Hypothalamus (tissue), 51 donors: ENCODE results near the gene PARD3B.
A peak's percentile ranks its signal among the peaks of the same experiment; 100 is the strongest.

Source experiments
- DNase-seq, 51 donors: peaks; one replicate each; lab custom pipeline; 2025; lab: John Stamatoyannopoulos, UW

Gene PARD3B

GRCh38 chr2:204743393-204743960 lies 198.2 kb downstream of the PARD3B start:
- no peak for DNase-seq

- DNase-seq = no peak
Observed at GRCh38 chr2:204744506-204744905, 199.2 kb downstream of the PARD3B start.

- no peak for DNase-seq
Observed at GRCh38 chr2:204748286-204748685, 203.0 kb downstream of the PARD3B start.

DNA sequence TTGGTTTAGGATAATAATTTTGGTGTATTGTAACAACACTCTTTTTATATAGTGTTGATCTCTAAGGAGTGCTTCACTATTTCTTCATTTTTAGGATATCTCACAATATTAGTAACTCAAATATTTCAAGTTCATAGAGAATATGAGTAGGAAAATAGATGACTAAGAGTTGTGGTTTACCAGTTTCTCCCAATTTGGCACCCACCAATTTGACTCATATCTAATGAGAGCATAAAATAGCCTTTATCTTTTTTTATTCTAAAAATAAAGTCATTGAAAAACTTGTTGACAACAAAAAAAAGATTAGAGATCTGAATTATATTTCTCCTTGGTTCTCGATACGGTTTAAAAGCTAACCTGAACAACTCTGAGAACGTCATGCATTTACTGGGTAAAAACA lies 204.0 kb downstream of the PARD3B start:
- DNase-seq = no peak

DNA sequence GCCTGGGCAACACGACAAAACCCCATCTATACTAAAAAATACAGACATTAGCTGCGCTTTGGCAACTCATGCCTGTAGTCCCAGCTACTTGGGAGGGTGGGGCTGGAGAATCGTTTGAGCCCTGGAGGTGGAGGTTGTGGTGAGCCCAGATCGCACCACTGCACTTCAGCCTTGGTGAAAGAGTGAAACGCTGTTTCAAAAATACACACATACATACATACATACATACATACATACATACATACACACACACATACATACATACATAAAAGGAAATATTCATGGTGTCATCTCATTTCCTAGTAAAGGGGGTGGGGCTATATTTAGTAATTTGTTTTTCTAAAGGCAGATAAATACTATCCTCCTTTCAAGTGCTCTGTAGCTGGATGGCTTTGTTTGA lies 205.1 kb downstream of the PARD3B start:
- no peak for DNase-seq

DNA sequence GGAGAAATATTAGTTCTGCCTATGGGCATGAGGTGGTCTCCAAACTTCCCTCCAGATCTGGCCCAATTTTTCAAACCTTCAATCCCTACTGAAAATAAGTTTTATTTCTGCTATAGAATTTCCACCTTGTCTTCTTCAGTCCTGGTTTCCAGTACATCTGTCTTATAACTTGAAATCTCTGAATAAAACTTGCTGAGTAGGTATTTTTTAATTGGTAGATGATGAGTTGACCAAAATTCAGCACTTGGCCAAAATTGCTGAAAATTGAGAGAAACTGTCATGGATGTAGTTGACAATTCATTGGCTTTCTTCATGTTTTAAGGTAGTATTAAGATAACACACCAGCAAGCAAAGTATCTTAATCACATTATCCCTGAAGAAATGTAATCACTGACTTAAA lies 206.2 kb downstream of the PARD3B start:
- no peak for DNase-seq

DNA sequence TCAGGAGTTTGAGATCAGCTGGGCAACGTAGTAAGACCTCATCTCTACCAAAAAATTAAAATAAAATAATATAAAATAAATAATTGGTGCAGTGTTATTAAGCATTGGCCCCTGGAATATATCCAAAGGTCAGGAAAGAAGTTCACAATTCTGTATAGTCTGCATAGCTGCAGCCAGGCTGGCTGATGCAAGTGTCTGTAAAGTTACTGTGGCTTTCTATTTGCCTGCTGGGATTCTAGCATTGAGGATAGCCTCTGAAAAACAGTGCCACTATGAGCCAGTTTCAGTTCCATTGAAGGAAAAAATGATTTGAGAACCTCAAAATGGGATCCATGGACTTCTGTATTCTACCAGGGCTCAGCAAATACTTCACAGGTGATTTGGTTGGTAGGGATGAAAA lies 208.6 kb downstream of the PARD3B start:
- no peak for DNase-seq

GRCh38 chr2:204754898-204755297 lies 209.6 kb downstream of the PARD3B start:
- DNase-seq = no peak

GRCh38 chr2:204763974-204764703 lies 218.9 kb downstream of the PARD3B start:
- DNase-seq = no peak

DNA sequence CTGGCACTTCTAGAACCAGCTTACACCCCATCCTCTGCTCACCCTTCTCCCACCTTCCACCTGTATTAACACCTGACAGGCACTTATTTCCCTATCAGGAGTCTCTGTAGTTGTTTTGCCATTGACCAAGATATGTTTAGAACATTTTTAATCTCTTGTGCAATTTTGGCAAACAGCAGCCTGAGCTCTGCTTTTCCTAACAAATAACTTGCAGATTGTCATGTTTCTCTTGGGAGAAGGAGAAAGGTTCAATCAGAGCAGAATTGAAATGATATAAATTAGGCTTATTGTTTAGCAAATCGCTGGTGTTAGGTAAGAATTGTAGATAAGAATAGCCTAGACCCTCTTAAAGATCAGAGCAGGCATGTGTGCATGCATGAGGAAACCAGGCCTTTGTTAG lies 225.5 kb downstream of the PARD3B start:
- DNase-seq = no peak

- DNase-seq = no peak
Observed at GRCh38 chr2:204771721-204772120, 226.4 kb downstream of the PARD3B start.

DNA sequence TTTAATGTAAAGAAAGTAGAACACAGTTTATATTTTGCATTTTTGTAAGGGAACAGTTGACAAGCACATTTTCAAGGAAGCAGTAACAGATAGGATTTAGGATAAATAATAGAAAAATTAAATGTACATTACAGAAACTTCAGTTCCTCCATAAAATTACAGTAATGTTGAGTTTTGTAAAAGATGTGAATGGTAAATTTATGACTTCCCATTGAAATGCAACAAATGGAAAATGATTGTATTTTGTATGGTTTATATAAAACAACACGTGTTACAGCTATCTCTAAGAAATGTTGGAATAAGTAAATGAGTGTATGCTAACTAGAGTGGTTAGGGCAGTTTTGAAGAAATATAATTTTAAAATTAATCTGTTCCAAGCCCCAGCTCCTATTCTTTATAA lies 227.3 kb downstream of the PARD3B start:
- DNase-seq = no peak

- no peak for DNase-seq
Observed at GRCh38 chr2:204775766-204776165, 230.5 kb downstream of the PARD3B start.

DNA sequence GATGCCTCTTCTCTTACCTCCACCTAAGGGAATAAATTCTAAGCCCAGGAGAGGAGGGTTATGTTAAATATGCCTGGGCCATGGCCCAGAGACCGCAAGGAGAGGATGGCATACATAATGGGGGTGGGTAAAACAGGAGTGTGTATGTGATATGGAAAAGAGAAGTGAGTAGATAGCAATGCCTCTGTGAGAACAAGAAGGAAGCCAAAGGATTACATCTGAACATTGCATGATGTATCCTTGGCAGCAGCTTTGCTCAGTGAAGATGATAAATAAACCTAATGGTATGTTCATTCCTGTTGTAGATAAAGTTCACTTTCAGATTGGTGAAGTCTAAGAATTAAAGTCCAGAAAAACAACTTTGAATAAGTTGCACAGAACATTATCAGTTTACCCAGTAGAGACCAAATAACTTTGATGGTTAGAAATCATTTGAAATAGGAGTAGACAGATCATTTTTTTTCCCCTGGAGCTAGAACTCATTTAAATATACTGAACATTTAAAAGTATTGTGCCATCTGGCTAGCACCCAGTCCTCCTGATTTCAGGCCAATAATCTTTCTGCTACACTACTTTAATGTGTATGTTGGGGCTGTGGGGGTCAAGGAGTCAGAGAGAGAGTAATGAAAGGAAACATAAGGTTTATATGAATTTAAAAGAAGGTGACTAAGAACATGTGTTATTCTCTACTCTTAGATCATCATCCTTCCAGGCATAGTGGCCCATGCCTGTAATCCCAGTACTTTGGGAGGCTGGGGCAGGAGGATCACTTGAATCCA lies 231.7 kb downstream of the PARD3B start:
- DNase-seq = no peak

GRCh38 chr2:204779771-204780170 lies 234.5 kb downstream of the PARD3B start:
- DNase-seq = peak in 1 of 51 donors; percentile 4

GRCh38 chr2:204781941-204782340 lies 236.7 kb downstream of the PARD3B start:
- DNase-seq = no peak

GRCh38 chr2:204790076-204790475 lies 244.8 kb downstream of the PARD3B start:
- DNase-seq = no peak

GRCh38 chr2:204791230-204791629 lies 246.0 kb downstream of the PARD3B start:
- no peak for DNase-seq

DNA sequence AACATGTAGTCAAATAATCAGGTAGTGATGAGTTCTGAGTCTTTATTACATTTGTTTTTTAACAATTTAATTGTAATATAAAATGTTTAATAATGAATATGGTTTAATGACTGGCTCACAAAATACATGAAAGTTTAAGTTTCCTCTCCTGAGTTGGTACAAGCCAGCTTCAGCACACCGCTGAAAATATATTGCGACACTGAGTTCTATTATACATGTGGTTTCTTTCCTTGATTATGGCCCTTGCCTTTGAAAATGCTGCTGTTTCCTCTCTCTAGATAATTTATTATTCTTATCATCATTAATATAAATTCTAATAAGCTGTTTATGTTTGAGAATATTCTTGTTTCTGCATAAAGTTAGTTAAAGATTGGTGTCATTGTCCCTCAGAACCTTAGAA lies 249.3 kb downstream of the PARD3B start:
- no peak for DNase-seq

- no peak for DNase-seq
Observed at GRCh38 chr2:204795156-204795555, 249.9 kb downstream of the PARD3B start.

GRCh38 chr2:204796581-204796980 lies 251.3 kb downstream of the PARD3B start:
- no peak for DNase-seq

GRCh38 chr2:204799791-204800190 lies 254.5 kb downstream of the PARD3B start:
- no peak for DNase-seq
